ENCODE measurements around the gene SLC16A3.
A peak's percentile ranks its signal among the peaks of the same experiment; 100 is the strongest.
"Not testable (repeated sequence)": the region's sequence is repeated elsewhere in the genome, so short reads cannot be mapped to it uniquely, and the experiment has no call there.

Gene SLC16A3

GRCh38 chr17:82228842-82229697 is at the start of gene SLC16A3:
Gene SLC16A3, plus strand, starts transcription at chr17:82229042. Its CDS starts 6,967 bp downstream, at chr17:82236009.
- Mint-ChIP-seq H3K4me1 (ENCODE audit: low read depth) (peaks cover 5% of the 10 kb centered on the region), H3K27ac (peak within 1 kb of the TSS; percentile 61), H3K27me3 (no peaks in the 10 kb centered on the region), H3K4me3 (peak within 1 kb of the TSS; percentile 85), H3K36me3 (ENCODE audit: low read depth) (no peaks in the 10 kb centered on the region), H3K9me3 (no peaks in the 10 kb centered on the region)

DNA sequence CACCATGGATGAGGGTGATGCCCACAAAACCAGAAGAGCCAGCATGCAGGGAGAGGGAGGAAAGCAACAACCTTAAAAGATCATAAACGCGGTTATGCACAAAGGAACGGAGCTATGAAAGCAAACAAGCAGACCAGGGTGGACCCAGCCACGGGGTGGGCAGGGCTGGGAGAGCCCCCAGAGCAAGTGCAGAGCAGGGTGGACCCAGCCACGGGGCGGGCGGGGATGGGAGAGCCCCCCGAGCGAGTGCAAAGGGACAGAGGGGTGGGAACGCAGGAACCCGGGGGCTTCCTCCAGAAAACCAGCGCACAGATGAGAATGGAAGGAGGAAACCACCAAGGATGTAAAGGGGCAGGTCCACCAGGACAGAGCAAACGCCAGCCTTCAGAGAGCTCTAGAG is 49.4 kb upstream of the SLC16A3 start:
- Mint-ChIP-seq H3K9me3 (no peaks in the 10 kb centered on the region), H3K4me3 (no peak overlapping the region), H3K27me3 (no peaks in the 10 kb centered on the region), H3K36me3 (ENCODE audit: low read depth) (peaks cover 35% of the 10 kb centered on the region), H3K27ac (no peak overlapping the region), H3K4me1 (ENCODE audit: low read depth) (no peaks in the 10 kb centered on the region)

DNA sequence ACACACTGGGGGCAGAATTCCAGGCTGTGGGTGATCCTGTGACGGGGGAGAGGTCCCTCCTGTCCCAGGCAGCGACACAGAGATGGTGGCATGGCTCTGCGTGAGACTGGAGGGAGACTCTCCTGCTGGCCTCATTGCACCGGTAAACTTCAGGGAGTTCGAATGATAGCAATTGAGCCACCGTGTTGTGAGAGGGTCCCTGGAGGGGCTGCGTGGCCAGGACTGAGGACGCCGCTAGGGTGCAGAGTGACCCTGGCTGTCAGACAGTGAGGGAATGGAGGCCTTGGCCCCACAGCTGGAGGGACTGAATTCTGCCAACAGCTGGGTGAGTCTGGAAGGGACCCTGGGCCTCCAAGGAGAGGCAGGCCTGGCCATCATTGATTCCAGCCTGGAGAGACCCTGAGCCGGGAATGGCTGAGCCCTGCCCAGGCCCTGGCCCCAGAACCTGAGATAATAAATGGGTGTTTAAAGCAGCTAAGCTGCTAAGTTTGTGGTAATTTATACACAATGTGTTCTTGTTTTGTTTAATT is 48.8 kb upstream of the SLC16A3 start:
- Mint-ChIP-seq H3K4me1 (ENCODE audit: low read depth) (no peaks in the 10 kb centered on the region), H3K27me3 (no peaks in the 10 kb centered on the region), H3K4me3 (no peak overlapping the region), H3K27ac (no peak overlapping the region), H3K9me3 (no peaks in the 10 kb centered on the region), H3K36me3 (ENCODE audit: low read depth) (peaks cover 30% of the 10 kb centered on the region)

DNA sequence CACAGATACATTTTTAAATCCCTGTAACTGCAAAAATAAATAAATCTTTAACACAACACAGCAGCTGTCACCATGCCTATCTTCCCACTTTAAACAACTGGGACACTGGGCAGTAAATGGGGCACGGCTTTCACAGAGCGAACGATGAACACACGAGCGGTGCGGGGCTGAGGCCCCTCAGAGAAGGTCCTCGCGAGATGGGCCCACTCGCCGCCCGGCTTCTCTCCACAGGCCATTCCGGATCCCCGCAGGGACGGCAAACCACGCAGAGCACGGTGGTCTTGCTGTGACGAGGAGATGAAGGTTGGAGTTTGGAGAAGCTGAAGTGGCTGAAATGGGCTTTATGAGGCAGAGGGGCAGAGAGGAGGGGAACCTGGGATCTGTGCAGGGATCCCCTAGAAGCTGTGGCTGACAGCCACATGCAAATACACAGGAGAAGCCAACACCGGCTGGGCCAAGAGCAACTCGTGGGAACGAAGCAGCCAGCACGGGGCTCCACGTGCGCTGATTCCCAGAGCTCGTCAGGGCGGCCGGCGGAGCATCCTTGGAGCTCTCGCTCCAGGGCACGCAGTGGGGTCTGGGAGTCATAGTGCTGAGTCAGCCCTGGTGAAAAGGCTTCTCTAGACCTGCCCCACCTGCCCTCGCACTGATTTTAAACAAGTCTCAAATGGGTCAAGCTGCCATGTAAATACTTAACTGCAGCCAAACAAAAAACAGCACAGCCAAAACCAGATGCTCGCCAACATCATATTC is 47.9 kb upstream of the SLC16A3 start:
- no peaks in the 10 kb centered on the region for H3K27me3 Mint-ChIP-seq
- H3K9me3 Mint-ChIP-seq, result no peaks in the 10 kb centered on the region
- H3K36me3 Mint-ChIP-seq (ENCODE audit: low read depth), result peaks cover 30% of the 10 kb centered on the region
- H3K27ac Mint-ChIP-seq, result no peak overlapping the region
- no peaks in the 10 kb centered on the region for H3K4me1 Mint-ChIP-seq (ENCODE audit: low read depth)
- H3K4me3 Mint-ChIP-seq, result no peak overlapping the region

- Mint-ChIP-seq H3K4me1 (ENCODE audit: low read depth) (no peaks in the 10 kb centered on the region), H3K9me3 (no peaks in the 10 kb centered on the region), H3K4me3 (no peak overlapping the region), H3K36me3 (ENCODE audit: low read depth) (peaks cover 23% of the 10 kb centered on the region), H3K27ac (no peak overlapping the region), H3K27me3 (no peaks in the 10 kb centered on the region)
These were observed 44.1 kb upstream of the SLC16A3 start for GRCh38 chr17:82184761-82185160.

DNA sequence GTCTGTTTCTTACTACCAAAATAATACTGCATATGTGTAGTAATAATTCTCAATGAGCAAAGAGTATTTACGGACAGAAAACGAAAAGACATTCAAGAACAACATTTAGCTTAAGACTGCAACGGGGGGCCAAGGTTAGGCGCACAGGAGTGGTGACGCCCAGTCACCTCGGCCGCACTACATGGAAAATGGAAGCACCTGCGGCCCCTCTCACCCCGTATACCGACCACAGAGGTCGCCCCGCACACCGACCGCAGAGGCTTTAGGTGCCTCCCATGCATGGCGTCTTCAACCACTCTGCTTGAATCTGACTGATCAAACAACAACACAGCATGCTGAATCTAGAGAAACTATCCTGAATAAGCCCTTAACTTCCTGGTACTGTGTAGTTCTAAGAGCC is 42.6 kb upstream of the SLC16A3 start:
- H3K36me3 Mint-ChIP-seq (ENCODE audit: low read depth), result peaks cover 30% of the 10 kb centered on the region
- H3K27ac Mint-ChIP-seq, result no peak overlapping the region
- no peak overlapping the region for H3K4me3 Mint-ChIP-seq
- H3K4me1 Mint-ChIP-seq (ENCODE audit: low read depth), result no peaks in the 10 kb centered on the region
- no peaks in the 10 kb centered on the region for H3K9me3 Mint-ChIP-seq
- H3K27me3 Mint-ChIP-seq, result no peaks in the 10 kb centered on the region

DNA sequence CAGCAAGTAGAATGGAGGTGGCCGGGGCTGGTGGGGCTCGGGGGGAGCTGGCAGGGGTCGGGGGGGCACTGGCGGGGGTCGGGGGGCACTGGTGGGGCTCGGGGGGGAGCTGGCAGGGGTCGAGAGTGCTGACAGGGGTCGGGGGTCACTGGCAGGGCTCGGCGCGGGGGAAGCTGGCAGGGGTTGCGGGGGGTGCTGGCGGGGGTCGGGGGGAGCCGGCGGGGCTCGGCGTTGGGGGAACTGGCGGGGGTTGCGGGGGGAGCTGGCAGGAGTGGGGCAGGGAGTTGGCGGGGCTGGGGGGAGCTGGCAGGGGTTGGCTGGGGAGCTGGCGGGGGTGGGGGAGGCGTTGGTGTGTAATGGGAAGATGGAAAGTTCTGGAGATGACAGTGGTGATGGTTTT is 41.3 kb upstream of the SLC16A3 start:
- Mint-ChIP-seq H3K27me3 (no peaks in the 10 kb centered on the region), H3K9me3 (no peaks in the 10 kb centered on the region), H3K36me3 (ENCODE audit: low read depth) (peaks cover 31% of the 10 kb centered on the region), H3K4me1 (ENCODE audit: low read depth) (no peaks in the 10 kb centered on the region), H3K27ac (no peak overlapping the region), H3K4me3 (no peak overlapping the region)

GRCh38 chr17:82188001-82188961 is 40.6 kb upstream of the SLC16A3 start:
- Mint-ChIP-seq H3K4me1 (ENCODE audit: low read depth) (no peaks in the 10 kb centered on the region), H3K36me3 (ENCODE audit: low read depth) (peaks cover 32% of the 10 kb centered on the region), H3K27me3 (no peaks in the 10 kb centered on the region), H3K4me3 (no peak overlapping the region), H3K27ac (no peak overlapping the region), H3K9me3 (no peaks in the 10 kb centered on the region)

- H3K4me1 Mint-ChIP-seq (ENCODE audit: low read depth); H3K4me3 Mint-ChIP-seq; H3K27me3 Mint-ChIP-seq; H3K9me3 Mint-ChIP-seq; H3K27ac Mint-ChIP-seq: not testable (repeated sequence)
- H3K36me3 Mint-ChIP-seq (ENCODE audit: low read depth), result peaks cover 53% of the 10 kb centered on the region
These were observed 35.8 kb upstream of the SLC16A3 start for GRCh38 chr17:82193050-82193449.

DNA sequence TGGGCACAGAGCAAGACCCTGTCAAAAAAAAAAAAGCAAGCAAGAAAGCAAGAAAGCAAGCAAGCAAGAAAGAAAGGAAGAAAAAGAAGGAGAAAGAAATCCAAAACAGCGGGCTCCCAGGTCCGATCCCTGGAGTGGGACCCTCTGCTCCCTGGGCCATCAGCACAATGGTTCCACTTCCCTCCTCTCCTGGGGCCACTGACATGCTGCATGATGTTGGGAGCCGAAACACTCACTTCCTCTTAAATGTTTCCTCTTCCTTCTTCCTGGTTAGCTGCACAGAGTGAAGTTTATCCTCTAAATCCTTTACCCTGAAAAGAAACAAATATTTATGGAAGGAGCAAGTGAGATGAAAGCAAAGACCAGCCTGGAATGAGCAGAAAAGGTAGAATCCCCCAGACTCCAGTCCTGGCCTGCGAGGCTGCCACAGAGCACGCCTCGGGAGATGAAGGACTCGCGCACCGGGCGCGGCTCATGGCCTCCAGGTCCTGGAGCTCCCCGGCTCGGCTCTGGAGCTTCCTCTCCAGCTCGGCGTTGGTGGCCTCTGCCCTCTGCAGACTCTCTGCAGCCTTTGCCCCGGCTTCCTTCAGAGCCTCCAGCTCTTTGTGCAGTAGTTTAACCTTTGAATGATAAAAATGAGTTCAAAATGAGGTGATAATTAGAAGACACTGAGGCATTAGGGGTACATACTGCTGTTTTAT is 35.2 kb upstream of the SLC16A3 start:
- Mint-ChIP-seq H3K4me3 (no peak overlapping the region), H3K4me1 (ENCODE audit: low read depth) (peaks cover 9% of the 10 kb centered on the region), H3K9me3 (no peaks in the 10 kb centered on the region), H3K36me3 (ENCODE audit: low read depth) (peaks cover 58% of the 10 kb centered on the region), H3K27me3 (no peaks in the 10 kb centered on the region), H3K27ac (no peak overlapping the region)

DNA sequence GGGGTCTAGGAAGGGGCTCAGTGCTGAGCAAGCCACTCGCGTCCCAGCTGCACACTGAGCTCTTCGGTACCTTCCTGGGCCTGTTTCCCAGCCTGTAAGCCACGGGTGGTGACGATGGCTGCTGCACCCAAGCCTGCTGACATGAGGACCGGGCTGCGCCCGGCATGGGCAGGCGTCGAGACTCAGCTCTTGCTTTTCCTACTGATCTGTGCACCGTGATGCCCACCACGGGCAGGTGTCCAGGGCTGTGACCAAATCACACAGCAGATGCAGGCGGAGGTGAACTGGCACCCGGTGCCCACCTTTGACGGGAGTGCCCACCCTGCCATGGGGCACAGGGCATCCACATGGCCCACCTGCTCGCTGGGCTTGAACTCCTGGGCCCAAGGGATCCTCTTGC is 34.1 kb upstream of the SLC16A3 start:
- H3K27ac Mint-ChIP-seq, result no peak overlapping the region
- H3K4me1 Mint-ChIP-seq (ENCODE audit: low read depth), result peaks cover 19% of the 10 kb centered on the region
- H3K36me3 Mint-ChIP-seq (ENCODE audit: low read depth), result peaks cover 67% of the 10 kb centered on the region
- no peak overlapping the region for H3K4me3 Mint-ChIP-seq
- no peaks in the 10 kb centered on the region for H3K9me3 Mint-ChIP-seq
- no peaks in the 10 kb centered on the region for H3K27me3 Mint-ChIP-seq

- Mint-ChIP-seq H3K4me1 (ENCODE audit: low read depth) (peaks cover 31% of the 10 kb centered on the region), H3K27ac (no peak overlapping the region), H3K4me3 (no peak overlapping the region), H3K36me3 (ENCODE audit: low read depth) (peaks cover 64% of the 10 kb centered on the region), H3K27me3 (no peaks in the 10 kb centered on the region), H3K9me3 (no peaks in the 10 kb centered on the region)
These were observed 32.9 kb upstream of the SLC16A3 start for GRCh38 chr17:82195675-82196672.

GRCh38 chr17:82198092-82198491 is 30.8 kb upstream of the SLC16A3 start:
- Mint-ChIP-seq H3K4me3 (no peak overlapping the region), H3K27me3 (no peaks in the 10 kb centered on the region), H3K27ac (no peak overlapping the region), H3K4me1 (ENCODE audit: low read depth) (peaks cover 48% of the 10 kb centered on the region), H3K9me3 (no peaks in the 10 kb centered on the region), H3K36me3 (ENCODE audit: low read depth) (peaks cover 56% of the 10 kb centered on the region)
